Fibroblast of skin of right biceps (primary cell): ENCODE data around the gene ITPKC.

Experiments
- DNase-seq: peaks from one replicate; pipeline ENCODE4 v3.0.0-alpha.2; 2013

ITPKC gene

DNA sequence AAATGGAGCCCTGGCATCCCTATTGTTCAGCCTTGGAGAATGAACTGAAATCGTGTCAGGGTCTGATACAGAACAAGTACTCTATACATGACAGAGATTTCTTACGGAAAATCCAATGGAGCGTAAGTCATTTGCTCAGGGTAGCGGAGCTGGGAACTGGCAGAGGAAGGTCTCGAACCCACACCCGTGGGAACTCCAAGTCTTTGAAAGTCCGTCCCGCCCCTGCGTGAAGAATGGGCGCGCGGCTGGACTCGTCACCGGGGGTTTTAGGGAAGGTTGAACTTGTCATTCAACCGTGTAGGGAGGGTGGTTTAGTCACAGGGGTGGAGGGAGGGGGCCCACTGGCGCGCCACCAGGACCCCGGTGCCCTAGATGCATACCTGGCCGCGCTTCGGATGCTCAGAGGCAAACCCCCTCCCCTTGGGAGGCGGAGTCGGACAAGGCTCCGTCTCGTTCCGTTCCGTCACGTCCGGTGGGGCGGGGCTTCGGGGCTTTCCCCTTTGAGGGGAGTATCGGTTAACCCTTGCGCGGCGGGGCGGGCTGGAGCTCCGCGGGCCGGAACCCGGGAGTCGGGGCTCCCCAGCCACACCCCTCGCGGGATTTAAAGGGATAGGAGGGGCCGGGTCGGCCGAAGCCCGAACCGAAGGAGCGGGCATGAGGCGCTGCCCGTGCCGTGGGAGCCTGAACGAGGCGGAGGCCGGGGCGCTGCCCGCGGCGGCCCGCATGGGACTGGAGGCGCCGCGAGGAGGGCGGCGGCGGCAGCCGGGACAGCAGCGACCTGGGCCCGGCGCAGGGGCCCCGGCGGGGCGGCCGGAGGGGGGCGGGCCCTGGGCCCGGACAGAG is at the start of gene ITPKC, which contains the start of gene COQ8B:
TSS of gene ITPKC (plus strand) at position 631 of the 843 bp plus-strand sequence. CDS start at position 655, 24 bp downstream.
TSS of gene COQ8B (minus strand) at position 405 of the 843 bp plus-strand sequence. CDS start 2,254 bp downstream, outside the sequence.
- peak; percentile 98 for DNase-seq

- DNase-seq = no peak
These were observed 49.3 kb upstream of the ITPKC start for GRCh38 chr19:40667602-40668001.

DNA sequence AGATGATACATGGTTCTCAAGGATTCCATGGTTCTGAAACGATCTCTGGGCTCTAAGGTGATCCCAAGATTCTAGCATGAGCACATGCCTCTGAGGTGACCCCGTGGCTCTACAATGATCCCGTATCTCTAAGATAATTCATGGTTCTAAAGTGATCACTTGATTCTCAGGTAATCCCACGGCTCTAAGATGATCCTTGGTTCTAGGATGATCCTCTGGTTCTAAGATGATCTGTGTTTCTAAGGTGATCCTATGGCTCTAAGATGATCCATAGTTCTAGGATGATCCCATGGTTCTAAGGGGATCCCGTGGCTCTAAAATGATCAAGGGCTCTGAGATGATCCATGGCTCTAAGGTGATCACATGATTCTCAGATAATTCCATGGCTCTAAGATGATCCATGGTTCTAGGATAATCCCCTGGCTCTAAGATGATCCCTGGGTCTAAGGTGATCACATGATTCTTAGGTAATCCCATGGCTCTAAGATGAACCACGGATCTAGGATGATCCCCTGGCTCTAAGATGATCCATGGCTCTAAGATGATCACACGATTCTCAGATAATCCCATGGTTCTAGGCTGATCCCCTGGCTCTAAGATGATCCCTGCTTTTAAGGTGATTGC is 47.8 kb upstream of the ITPKC start:
- no peak for DNase-seq

- DNase-seq = no peak
These were observed 45.5 kb upstream of the ITPKC start for GRCh38 chr19:40671404-40671803.

DNA sequence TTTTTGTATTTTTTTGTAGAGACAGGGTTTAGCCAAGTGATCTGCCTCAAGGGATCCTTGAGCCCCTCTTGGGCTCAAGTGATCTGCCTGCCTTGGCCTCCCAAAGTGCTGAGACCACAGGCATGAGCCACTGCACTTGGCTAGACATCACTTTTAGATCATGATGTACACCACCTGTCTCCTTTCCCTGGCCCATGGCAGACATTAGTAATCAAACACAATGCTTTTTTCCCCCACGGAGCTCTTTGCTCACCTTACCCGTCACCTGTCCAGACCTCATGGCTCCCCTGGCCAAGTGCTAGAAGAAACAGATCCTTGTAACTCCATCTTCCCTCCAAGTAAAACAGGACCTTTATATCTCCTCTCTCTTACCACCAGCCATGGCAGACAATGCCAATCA is 44.9 kb upstream of the ITPKC start:
- no peak for DNase-seq

GRCh38 chr19:40672573-40673299 is 44.2 kb upstream of the ITPKC start:
- DNase-seq = no peak

GRCh38 chr19:40673397-40673796 is 43.5 kb upstream of the ITPKC start:
- DNase-seq = no peak

DNA sequence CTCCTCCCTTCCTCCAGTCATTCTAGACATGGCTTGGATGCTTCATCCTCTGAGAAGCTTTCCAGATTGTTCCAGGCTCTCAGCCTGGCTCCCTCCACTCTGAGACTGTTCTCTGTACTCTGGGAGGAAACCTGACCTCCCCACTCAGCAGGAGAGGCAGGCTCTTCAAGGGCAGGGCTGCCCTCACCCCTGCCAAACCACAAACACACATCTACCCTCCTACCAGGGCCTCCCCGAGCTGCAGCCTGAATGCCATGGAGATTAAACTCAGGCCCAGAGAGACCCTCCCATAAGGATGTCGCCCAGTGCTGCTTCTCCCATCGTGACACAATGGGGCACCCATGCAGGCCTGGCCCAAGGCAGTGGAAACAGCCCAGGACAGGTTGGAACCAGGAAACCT is 42.6 kb upstream of the ITPKC start:
- DNase-seq = no peak

- DNase-seq = no peak
These were observed 39.8 kb upstream of the ITPKC start for GRCh38 chr19:40677156-40677555.

DNA sequence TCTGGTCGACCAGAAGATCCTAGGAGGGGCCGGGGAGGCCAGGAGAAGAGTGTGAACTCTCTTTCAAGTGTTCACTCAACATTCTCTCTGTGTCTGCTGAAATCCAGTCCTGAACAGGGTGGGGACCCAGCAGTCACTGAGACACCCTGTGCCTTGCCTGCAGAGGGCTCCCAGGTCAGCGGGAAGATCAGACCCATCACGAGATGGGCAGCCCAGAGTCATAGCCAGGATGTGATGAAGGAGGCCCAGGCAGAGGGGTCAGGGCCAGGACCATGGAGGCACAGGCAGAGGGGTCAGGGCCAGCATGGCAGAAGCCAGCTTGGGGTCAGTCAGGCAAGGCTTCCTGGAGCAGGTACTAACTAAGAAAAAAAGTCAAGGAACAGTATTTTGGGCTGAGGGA is 35.9 kb upstream of the ITPKC start:
- no peak for DNase-seq

- no peak for DNase-seq
These were observed 34.4 kb upstream of the ITPKC start for GRCh38 chr19:40682431-40682964.

DNA sequence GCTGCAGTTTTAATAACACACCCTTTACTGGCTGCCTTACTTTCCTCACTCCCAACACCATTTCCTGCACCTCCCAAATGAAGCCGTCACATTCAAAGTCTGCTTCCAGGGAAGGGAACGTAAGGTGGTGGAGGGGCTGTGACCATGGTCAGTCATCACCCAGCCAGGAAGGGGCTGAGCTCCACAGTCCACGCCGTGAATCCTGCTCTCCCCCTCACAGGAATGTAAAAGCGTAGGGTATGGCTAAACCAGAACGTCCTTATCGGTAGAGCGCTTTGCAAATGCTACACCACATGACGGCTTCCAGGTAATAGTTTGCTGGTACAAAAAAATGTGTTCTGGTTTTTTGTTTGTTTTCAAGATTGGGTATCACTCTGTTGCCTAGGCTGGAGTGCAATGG is 33.5 kb upstream of the ITPKC start:
- no peak for DNase-seq

GRCh38 chr19:40684280-40684679 is 32.6 kb upstream of the ITPKC start:
- DNase-seq = no peak

DNA sequence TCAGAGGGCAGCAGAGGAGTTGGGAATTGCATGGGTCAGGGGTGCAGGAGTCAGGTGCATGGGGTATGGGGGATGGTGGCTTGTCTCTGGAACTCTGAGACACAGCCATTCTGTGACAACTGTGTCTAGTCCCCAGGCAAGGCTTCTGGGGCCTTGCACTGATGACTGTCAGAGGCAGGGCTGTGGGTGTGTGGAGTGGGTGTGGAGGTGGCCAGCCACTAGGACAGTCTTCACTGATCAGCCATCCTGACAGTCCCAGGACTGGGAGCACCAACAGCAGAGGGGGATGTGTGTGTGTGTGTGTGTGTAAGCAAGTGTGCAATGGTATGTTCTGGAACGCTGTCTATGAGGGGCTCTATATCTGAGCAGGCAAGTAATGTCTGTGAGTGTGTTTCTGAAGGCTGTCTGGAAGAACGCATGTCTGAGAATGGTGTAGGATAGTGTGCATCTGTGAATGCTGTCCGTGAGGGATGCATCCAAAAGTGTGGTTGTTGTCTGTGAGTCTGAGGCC is 31.8 kb upstream of the ITPKC start:
- DNase-seq = no peak

GRCh38 chr19:40685563-40685962 is 31.3 kb upstream of the ITPKC start:
- no peak for DNase-seq

DNA sequence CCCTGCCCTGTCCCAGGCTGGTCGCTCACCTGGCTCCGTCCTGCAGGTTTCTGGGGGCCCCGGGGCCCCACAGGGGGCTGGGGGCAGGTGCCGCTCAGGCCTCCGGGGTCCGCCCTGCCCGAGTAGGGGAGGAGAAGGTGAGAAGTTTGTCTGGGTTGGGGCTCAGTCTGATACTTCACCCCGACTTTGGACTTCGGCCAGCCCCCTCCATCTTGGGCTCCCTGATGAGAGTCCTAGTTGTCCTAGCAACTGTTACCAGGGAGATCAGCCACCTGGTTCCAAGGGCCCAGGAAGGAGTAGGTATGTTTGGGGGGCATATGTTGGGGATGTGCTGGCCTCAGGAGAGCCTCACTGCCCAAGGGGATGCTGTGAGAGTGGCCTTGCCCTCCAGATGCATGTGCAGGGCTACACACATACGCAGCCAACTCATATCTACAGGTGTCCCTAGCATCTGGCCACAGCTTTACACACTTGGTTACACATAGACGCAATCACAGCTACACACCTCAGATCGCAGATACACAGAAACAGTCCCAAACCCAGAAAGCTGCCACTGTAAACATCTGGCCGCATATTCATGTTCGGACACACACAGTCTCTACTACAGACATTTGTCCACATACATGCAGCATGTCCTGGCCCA is 29.9 kb upstream of the ITPKC start:
- DNase-seq = no peak

- peak; percentile 65 for DNase-seq
These were observed 29.3 kb upstream of the ITPKC start for GRCh38 chr19:40687525-40688016.

- no peak for DNase-seq
These were observed 28.6 kb upstream of the ITPKC start for GRCh38 chr19:40688309-40688708.

- no peak for DNase-seq
These were observed 27.9 kb upstream of the ITPKC start for GRCh38 chr19:40688987-40689338.

DNA sequence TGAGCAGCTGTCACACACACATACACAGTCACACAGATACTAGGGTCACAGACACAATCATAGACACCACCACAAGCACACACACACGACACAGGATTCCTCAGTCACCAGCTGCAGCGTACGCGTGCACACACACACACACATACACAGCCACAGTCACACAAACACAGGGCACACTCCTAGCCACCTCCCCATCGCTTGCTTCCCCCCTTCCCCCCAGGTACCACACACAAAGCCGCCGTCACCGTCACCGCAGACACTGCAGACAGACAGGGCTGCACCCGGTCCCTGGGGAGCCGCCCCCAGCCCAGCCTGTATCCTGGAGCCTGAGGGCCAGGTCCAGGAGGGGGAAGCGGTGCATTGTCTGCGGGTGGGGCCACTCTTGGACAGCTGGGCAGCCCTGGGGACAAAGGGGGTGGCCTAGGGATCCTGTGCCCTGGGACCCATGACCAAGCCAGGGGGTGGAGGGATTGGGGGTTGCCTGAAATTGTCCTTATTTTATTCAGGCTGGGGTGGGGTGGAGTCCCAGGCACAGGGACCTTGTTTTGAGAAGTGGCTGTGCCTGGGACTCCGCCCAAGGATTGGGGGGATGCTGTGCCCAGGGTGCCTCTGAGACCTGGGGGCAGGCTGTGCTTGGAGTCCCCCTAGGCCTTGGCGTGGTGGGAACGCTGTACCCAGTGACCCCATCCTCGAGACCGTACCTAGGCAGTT is 27.4 kb upstream of the ITPKC start:
- DNase-seq = peak; percentile 48

GRCh38 chr19:40690050-40690692 is 26.7 kb upstream of the ITPKC start, which contains the start of gene NUMBL:
Gene NUMBL, minus strand, starts transcription at chr19:40690651. Its CDS starts 168 bp downstream, at chr19:40690483.
- no peak for DNase-seq
